GM23338 (cell line): ENCODE results near the gene EXD3. TPM values are rescaled to one million over a fixed set of nuclear protein-coding genes. Genes with fewer than 3 reads are reported as not detected.
A peak's percentile ranks its signal among the peaks of the same experiment; 100 is the strongest.

Source experiments
- ATAC-seq: fragments of 200-7000 bp; cut with Tn5 transposase; 3 replicates; pipeline ENCODE4 v1.9.1; 2020
- DNase-seq: peaks from one replicate; pipeline ENCODE4 v3.0.0-alpha.2; 2015; ENCODE audit warnings: low spot score
- H2AFZ ChIP-seq: fragments of 200-600 bp; sonication (generic); 2 replicates; pipeline ENCODE4 v1.8.0; 2016; ENCODE audit warnings: antibody characterized with exemption, mild to moderate bottlenecking, moderate library complexity
- H3F3A ChIP-seq: fragments of 200-600 bp; sonication (generic); replicated peaks from 2 replicates; pipeline ENCODE4 v1.8.0; 2017; ENCODE audit warnings: antibody characterized with exemption, mixed run types, low read depth
- H3K27ac ChIP-seq: fragments of 200-600 bp; sonication (generic); 2 replicates; pipeline ENCODE4 v1.6.1; 2016; ENCODE audit warnings: low read depth
- H3K27me3 ChIP-seq: fragments of 200-600 bp; sonication (generic); 2 replicates; pipeline ENCODE4 v1.8.0; 2016; ENCODE audit warnings: mild to moderate bottlenecking, mixed run types, moderate library complexity; ENCODE audit not compliant: insufficient read depth
- H3K36me3 ChIP-seq: fragments of 200-600 bp; sonication (generic); 2 replicates; pipeline ENCODE4 v1.8.0; 2016; ENCODE audit warnings: mild to moderate bottlenecking; ENCODE audit not compliant: insufficient read depth
- H3K4me1 ChIP-seq: fragments of 200-600 bp; sonication (generic); 2 replicates; pipeline ENCODE4 v1.8.0; 2016; ENCODE audit warnings: mild to moderate bottlenecking, moderate library complexity; ENCODE audit not compliant: insufficient read depth
- H3K4me2 ChIP-seq: fragments of 200-600 bp; sonication (generic); 2 replicates; pipeline ENCODE4 v1.7.1; 2017; ENCODE audit warnings: mixed run types
- H3K4me3 ChIP-seq: fragments of 200-600 bp; sonication (generic); 2 replicates; pipeline ENCODE4 v1.6.1; 2016; ENCODE audit warnings: mixed run types
- H3K79me2 ChIP-seq: fragments of 200-600 bp; sonication (generic); replicated peaks from 2 replicates; pipeline ENCODE4 v1.8.0; 2017; ENCODE audit warnings: mild to moderate bottlenecking; ENCODE audit not compliant: insufficient read depth
- H3K9me2 ChIP-seq: fragments of 200-600 bp; sonication (generic); 2 replicates; pipeline ENCODE4 v1.8.0; 2017; ENCODE audit not compliant: insufficient read depth
- H4K20me1 ChIP-seq: fragments of 200-600 bp; sonication (generic); replicated peaks from 2 replicates; pipeline ENCODE4 v1.8.0; 2017; ENCODE audit warnings: mild to moderate bottlenecking; ENCODE audit not compliant: insufficient read depth
- H3K27ac Mint-ChIP-seq: 2 replicates; pipeline ENCODE4 v1.8.0; 2020; ENCODE audit warnings: inconsistent platforms, mild to moderate bottlenecking, moderate library complexity, mixed read lengths
- H3K27me3 Mint-ChIP-seq: 3 replicates; pipeline ENCODE4 v1.8.0; 2022; ENCODE audit warnings: low read depth, mild to moderate bottlenecking, moderate library complexity, mixed read lengths, inconsistent platforms; ENCODE audit not compliant: insufficient read depth, poor library complexity
- H3K36me3 Mint-ChIP-seq: 3 replicates; pipeline ENCODE4 v1.8.0; 2021; ENCODE audit warnings: low read depth, mild to moderate bottlenecking, inconsistent platforms, moderate library complexity, mixed read lengths
- H3K4me1 Mint-ChIP-seq: 3 replicates; pipeline ENCODE4 v1.8.0; 2020; ENCODE audit warnings: mild to moderate bottlenecking, inconsistent platforms, mixed read lengths
- H3K4me3 Mint-ChIP-seq: 3 replicates; pipeline ENCODE4 v1.8.0; 2021; ENCODE audit warnings: moderate library complexity, mild to moderate bottlenecking, inconsistent platforms, mixed read lengths
- H3K9me3 Mint-ChIP-seq: 3 replicates; pipeline ENCODE4 v1.8.0; 2020; ENCODE audit warnings: moderate library complexity, mild to moderate bottlenecking, inconsistent platforms, mixed read lengths
- CTCF ChIP-seq, 2 experiments: fragments of 200-600 bp in 1 of 2; sonication (generic) in 1 of 2; conservative IDR thresholded peaks; 2 replicates each; pipeline versions ENCODE4 v1.5.1 to v1.6.1; 2016 to 2017; ENCODE audit warnings: antibody characterized with exemption in 2 of 2, low read depth in 2 of 2, mild to moderate bottlenecking in 2 of 2, moderate library complexity in 1 of 2
- EZH2phosphoT487 ChIP-seq: fragments of 200-600 bp; sonication (generic); IDR thresholded peaks from one replicate; pipeline ENCODE4 v1.8.1; 2018; ENCODE audit warnings: antibody characterized with exemption; ENCODE audit not compliant: unreplicated experiment
- JUNB ChIP-seq: IDR thresholded peaks from one replicate; pipeline ENCODE4 v1.6.1; 2016; ENCODE audit warnings: antibody characterized with exemption; ENCODE audit not compliant: unreplicated experiment
- REST ChIP-seq: IDR thresholded peaks from one replicate; pipeline ENCODE4 v1.6.1; 2018; ENCODE audit warnings: antibody characterized with exemption; ENCODE audit not compliant: unreplicated experiment
- ZNF114 ChIP-seq: fragments of 250-450 bp; sonication (Bioruptor Pico); IDR thresholded peaks from 2 replicates; pipeline ENCODE4 v1.5.0; 2020; ENCODE audit warnings: mild to moderate bottlenecking, moderate library complexity
- ZNF462 ChIP-seq: fragments of 250-450 bp; sonication (Bioruptor Pico); IDR thresholded peaks from 2 replicates; pipeline ENCODE4 v1.5.0; 2020; ENCODE audit warnings: mild to moderate bottlenecking, moderate library complexity
- polyA plus RNA-seq: library from polyadenylated mRNA; unstranded; fragments of >200 nt; fragmentation: Nextera tagmentation; extraction: Ambion mirVana; gene quantifications from 2 replicates; pipeline ENCODE4 v1.2.1, GENCODE V29; 2016
- total RNA-seq: library from RNA; depleted of rRNA; stranded (reverse); fragments of >200 nt; shearing (Covaris generic); gene quantifications from 2 replicates; pipeline ENCODE4 v1.2.3, GENCODE V29; 2014

Gene EXD3
- total and polyA plus RNA-seq, 2 experiments from 2014 or later: 3.6 to 9.7 TPM

- TF ChIP-seq REST: no peak
- TF ChIP-seq ZNF114 (CRISPR knock-in tag): no peak
These were observed 129.9 kb downstream of the EXD3 start (continued) for GRCh38 chr9:137293094-137293481.

- peaks cover 7% of the 10 kb centered on the region; the same call in 1 of the 2 replicates for H3F3A ChIP-seq
- H3K9me2 ChIP-seq: no peaks in the 10 kb centered on the region
- no peak overlapping the region for H3K27ac Mint-ChIP-seq
- no peak overlapping the region for H3K4me2 ChIP-seq
- peak; percentile 85 for DNase-seq
- TF ChIP-seq EZH2phosphoT487 (no peak), CTCF (conservative IDR thresholded peaks at IDR 0.05; ENCODE audit: low read depth in 2 of 2) (peak; percentile 65 to 96), ZNF462 (CRISPR knock-in tag) (peak; percentile 58; the same call in 1 of the 2 replicates), JUNB (no peak)
- no peaks in the 10 kb centered on the region for H3K79me2 ChIP-seq
- no peak overlapping the region for H2AFZ ChIP-seq
- no peak overlapping the region for H3K27ac ChIP-seq
- ATAC-seq: peak; percentile 100
- H3K27me3 ChIP-seq: peaks cover 8% of the 10 kb centered on the region
- H3K4me1 ChIP-seq: no peaks in the 10 kb centered on the region
- peaks cover 17% of the 10 kb centered on the region for H3K27me3 Mint-ChIP-seq
- no peak overlapping the region for H3K4me3 ChIP-seq
- H3K36me3 Mint-ChIP-seq: peaks cover 4% of the 10 kb centered on the region
- no peak overlapping the region for H3K4me3 Mint-ChIP-seq
- H3K36me3 ChIP-seq: no peaks in the 10 kb centered on the region
- peaks cover 8% of the 10 kb centered on the region; the same call in 1 of the 2 replicates for H4K20me1 ChIP-seq
- peaks cover 5% of the 10 kb centered on the region; the same call in 2 of the 3 replicates for H3K9me3 Mint-ChIP-seq
- H3K4me1 Mint-ChIP-seq: no peaks in the 10 kb centered on the region
These were observed 136.0 kb downstream of the EXD3 start for GRCh38 chr9:137286975-137287383.
